HepG2 (cell line): ENCODE measurements around the gene CALML5. TPM values are rescaled to one million over a fixed set of nuclear protein-coding genes. Genes with fewer than 3 reads are reported as not detected.

ENCODE experiments used
- ARID3A ChIP-seq: IDR thresholded peaks from 2 replicates; pipeline ENCODE4 v1.6.1; 2012; ENCODE audit warnings: low read depth, low read length, improper control_type of control experiment
- BRCA1 ChIP-seq: sonication (generic); formaldehyde crosslinking; IDR thresholded peaks from 2 replicates; pipeline ENCODE4 v1.4.0; 2020; ENCODE audit warnings: missing genetic modification reagents
- ETV5 ChIP-seq: IDR thresholded peaks from 2 replicates; pipeline ENCODE4 v1.6.1; 2018; ENCODE audit warnings: missing biosample characterization, missing genetic modification reagents, inconsistent platforms, borderline replicate concordance
- FUBP1 ChIP-seq: sonication (generic); formaldehyde crosslinking; IDR thresholded peaks from 2 replicates; pipeline ENCODE4 v1.5.1; 2020; ENCODE audit warnings: missing genetic modification reagents, mild to moderate bottlenecking, borderline replicate concordance
- JDP2 ChIP-seq: sonication (generic); formaldehyde crosslinking; IDR thresholded peaks from 2 replicates; pipeline ENCODE4 v1.8.1; 2022; ENCODE audit warnings: missing genetic modification reagents, borderline replicate concordance
- MYC ChIP-seq: sonication (generic); formaldehyde crosslinking; IDR thresholded peaks from 2 replicates; pipeline ENCODE4 v1.9.0; 2021; ENCODE audit warnings: missing genetic modification reagents, borderline replicate concordance
- NFE2L1 ChIP-seq: sonication (generic); formaldehyde crosslinking; IDR thresholded peaks from 2 replicates; pipeline ENCODE4 v1.4.0; 2020; ENCODE audit warnings: missing genetic modification reagents, mild to moderate bottlenecking, borderline replicate concordance
- NONO ChIP-seq, 2 experiments: fragments of 450-650 bp in 1 of 2; sonication (generic) in 1 of 2; formaldehyde crosslinking in 1 of 2; IDR thresholded peaks in 1 of 2; conservative IDR thresholded peaks in 1 of 2; 2 replicates each; pipeline versions ENCODE4 v1.6.1 to v1.8.0; 2017 to 2022; ENCODE audit warnings: mild to moderate bottlenecking in 1 of 2, missing genetic modification reagents in 1 of 2, moderate library complexity in 1 of 2
- NPAS2 ChIP-seq: sonication (generic); formaldehyde crosslinking; IDR thresholded peaks from 2 replicates; pipeline ENCODE4 v1.8.0; 2022; ENCODE audit warnings: mild to moderate bottlenecking, missing genetic modification reagents, borderline replicate concordance
- SETDB1 ChIP-seq: sonication (generic); formaldehyde crosslinking; IDR thresholded peaks from 2 replicates; pipeline ENCODE4 v1.5.1; 2020; ENCODE audit warnings: missing genetic modification reagents, mild to moderate bottlenecking, borderline replicate concordance
- SIN3B ChIP-seq: fragments of 150-350 bp; IDR thresholded peaks from 2 replicates; pipeline ENCODE4 v1.6.1; 2014; ENCODE audit warnings: low read length
- SRY ChIP-seq: sonication (generic); formaldehyde crosslinking; IDR thresholded peaks from 2 replicates; pipeline ENCODE4 v1.8.0; 2022; ENCODE audit warnings: mild to moderate bottlenecking, missing genetic modification reagents
- ZKSCAN8 ChIP-seq: IDR thresholded peaks from 2 replicates; pipeline ENCODE4 v1.6.1; 2016; ENCODE audit warnings: borderline replicate concordance, missing genetic modification reagents, missing compliant biosample characterization
- ZMYM3 ChIP-seq: sonication (generic); formaldehyde crosslinking; IDR thresholded peaks from 2 replicates; pipeline ENCODE4 v1.5.1; 2020; ENCODE audit warnings: mild to moderate bottlenecking, missing genetic modification reagents
- ZNF432 ChIP-seq: sonication (generic); formaldehyde crosslinking; IDR thresholded peaks from 2 replicates; pipeline ENCODE4 v1.5.0; 2020; ENCODE audit warnings: missing genetic modification reagents, mild to moderate bottlenecking, borderline replicate concordance
- ZNF7 ChIP-seq: IDR thresholded peaks from 2 replicates; pipeline ENCODE4 v1.6.1; 2016; ENCODE audit warnings: missing biosample characterization, missing genetic modification reagents
- polyA plus RNA-seq, 8 experiments: library from polyadenylated mRNA; depleted of rRNA in 3 of 8; stranded (reverse) in 7 of 8; unstranded in 1 of 8; fragments of >200 nt; fragmentation: Illumina TruSeq in 4 of 8; extraction: Trizol in 4 of 8; gene quantifications; 2 replicates each; pipeline versions ENCODE4 v1.2.1 to v1.2.3, GENCODE V29; 2011 to 2016; ENCODE audit warnings: low read depth in 4 of 8, missing spikeins in 1 of 8, mixed read lengths in 1 of 8; ENCODE audit not compliant: insufficient read depth in 1 of 8
- total RNA-seq, 5 experiments: library from RNA; depleted of rRNA; stranded (reverse); fragments of >200 nt; fragmentation: Illumina TruSeq; extraction: Trizol; gene quantifications; 2 replicates each; pipeline ENCODE4 v1.2.3, GENCODE V29; 2016; ENCODE audit warnings: low read depth in 1 of 5
- TF ChIP-seq, protein P1 (sequence below): sonication (generic); formaldehyde crosslinking; IDR thresholded peaks from 2 replicates; pipeline ENCODE4 v1.4.0; 2020; ENCODE audit warnings: missing genetic modification reagents
- TF ChIP-seq, protein P2 (sequence below): sonication (generic); formaldehyde crosslinking; IDR thresholded peaks from 2 replicates; pipeline ENCODE4 v1.4.0; 2020; ENCODE audit warnings: missing genetic modification reagents

The CALML5 gene
- total and polyA plus RNA-seq, 2 of the 13 experiments (the other 11 are each of a cell fraction or from before 2014, with no cell fraction given): not detected

GRCh38 chr10:5507649-5508131, 8.3 kb upstream of the CALML5 start (continued):
- TF ChIP-seq SETDB1 (CRISPR knock-in tag) (no peak), NONO (IDR thresholded peaks at IDR 0.05) (no peak), NONO (CRISPR knock-in tag; conservative IDR thresholded peaks at IDR 0.05) (0 out of 2 replicates have a peak, but pooled peaks have one; percentile 30), ETV5 (no peak), MYC (peak; percentile 34; the same call in 1 of the 2 replicates), ZNF7 (CRISPR knock-in tag) (0 out of 2 replicates have a peak, but pooled peaks have one; percentile 45), ZMYM3 (peak; percentile 56; the same call in 1 of the 2 replicates), ZNF432 (no peak), NPAS2 (no peak), BRCA1 (CRISPR knock-in tag) (no peak), SIN3B (no peak), NFE2L1 (CRISPR knock-in tag) (no peak), FUBP1 (CRISPR knock-in tag) (no peak), JDP2 (CRISPR knock-in tag) (no peak), ZKSCAN8 (CRISPR knock-in tag) (no peak), SRY (CRISPR knock-in tag) (no peak), ARID3A (no peak)
- TF ChIP-seq, protein P1, sequence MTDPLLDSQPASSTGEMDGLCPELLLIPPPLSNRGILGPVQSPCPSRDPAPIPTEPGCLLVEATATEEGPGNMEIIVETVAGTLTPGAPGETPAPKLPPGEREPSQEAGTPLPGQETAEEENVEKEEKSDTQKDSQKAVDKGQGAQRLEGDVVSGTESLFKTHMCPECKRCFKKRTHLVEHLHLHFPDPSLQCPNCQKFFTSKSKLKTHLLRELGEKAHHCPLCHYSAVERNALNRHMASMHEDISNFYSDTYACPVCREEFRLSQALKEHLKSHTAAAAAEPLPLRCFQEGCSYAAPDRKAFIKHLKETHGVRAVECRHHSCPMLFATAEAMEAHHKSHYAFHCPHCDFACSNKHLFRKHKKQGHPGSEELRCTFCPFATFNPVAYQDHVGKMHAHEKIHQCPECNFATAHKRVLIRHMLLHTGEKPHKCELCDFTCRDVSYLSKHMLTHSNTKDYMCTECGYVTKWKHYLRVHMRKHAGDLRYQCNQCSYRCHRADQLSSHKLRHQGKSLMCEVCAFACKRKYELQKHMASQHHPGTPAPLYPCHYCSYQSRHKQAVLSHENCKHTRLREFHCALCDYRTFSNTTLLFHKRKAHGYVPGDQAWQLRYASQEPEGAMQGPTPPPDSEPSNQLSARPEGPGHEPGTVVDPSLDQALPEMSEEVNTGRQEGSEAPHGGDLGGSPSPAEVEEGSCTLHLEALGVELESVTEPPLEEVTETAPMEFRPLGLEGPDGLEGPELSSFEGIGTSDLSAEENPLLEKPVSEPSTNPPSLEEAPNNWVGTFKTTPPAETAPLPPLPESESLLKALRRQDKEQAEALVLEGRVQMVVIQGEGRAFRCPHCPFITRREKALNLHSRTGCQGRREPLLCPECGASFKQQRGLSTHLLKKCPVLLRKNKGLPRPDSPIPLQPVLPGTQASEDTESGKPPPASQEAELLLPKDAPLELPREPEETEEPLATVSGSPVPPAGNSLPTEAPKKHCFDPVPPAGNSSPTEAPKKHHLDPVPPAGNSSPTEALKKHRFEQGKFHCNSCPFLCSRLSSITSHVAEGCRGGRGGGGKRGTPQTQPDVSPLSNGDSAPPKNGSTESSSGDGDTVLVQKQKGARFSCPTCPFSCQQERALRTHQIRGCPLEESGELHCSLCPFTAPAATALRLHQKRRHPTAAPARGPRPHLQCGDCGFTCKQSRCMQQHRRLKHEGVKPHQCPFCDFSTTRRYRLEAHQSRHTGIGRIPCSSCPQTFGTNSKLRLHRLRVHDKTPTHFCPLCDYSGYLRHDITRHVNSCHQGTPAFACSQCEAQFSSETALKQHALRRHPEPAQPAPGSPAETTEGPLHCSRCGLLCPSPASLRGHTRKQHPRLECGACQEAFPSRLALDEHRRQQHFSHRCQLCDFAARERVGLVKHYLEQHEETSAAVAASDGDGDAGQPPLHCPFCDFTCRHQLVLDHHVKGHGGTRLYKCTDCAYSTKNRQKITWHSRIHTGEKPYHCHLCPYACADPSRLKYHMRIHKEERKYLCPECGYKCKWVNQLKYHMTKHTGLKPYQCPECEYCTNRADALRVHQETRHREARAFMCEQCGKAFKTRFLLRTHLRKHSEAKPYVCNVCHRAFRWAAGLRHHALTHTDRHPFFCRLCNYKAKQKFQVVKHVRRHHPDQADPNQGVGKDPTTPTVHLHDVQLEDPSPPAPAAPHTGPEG (CRISPR knock-in tag): no peak
- TF ChIP-seq, protein P2, sequence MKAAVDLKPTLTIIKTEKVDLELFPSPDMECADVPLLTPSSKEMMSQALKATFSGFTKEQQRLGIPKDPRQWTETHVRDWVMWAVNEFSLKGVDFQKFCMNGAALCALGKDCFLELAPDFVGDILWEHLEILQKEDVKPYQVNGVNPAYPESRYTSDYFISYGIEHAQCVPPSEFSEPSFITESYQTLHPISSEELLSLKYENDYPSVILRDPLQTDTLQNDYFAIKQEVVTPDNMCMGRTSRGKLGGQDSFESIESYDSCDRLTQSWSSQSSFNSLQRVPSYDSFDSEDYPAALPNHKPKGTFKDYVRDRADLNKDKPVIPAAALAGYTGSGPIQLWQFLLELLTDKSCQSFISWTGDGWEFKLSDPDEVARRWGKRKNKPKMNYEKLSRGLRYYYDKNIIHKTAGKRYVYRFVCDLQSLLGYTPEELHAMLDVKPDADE (CRISPR knock-in tag): no peak
